HepG2 (cell line): ENCODE data around the gene PHOSPHO2. TPM values are rescaled to one million over a fixed set of nuclear protein-coding genes. Genes with fewer than 3 reads are reported as not detected.

Experiments
- ASH2L ChIP-seq: fragments of 300-600, 200-600 bp; sonication (generic); IDR thresholded peaks from 2 replicates; pipeline ENCODE4 v1.7.0; 2017; ENCODE audit warnings: low read depth, mild to moderate bottlenecking, moderate library complexity, mixed read lengths, low read length; ENCODE audit not compliant: insufficient read length
- BCLAF1 ChIP-seq: fragments of 450-650 bp; IDR thresholded peaks from 2 replicates; pipeline ENCODE4 v1.6.1; 2017; ENCODE audit warnings: mild to moderate bottlenecking
- CCAR2 ChIP-seq: fragments of 200-400 bp; formaldehyde crosslinking; optimal IDR thresholded peaks from 2 replicates; pipeline ENCODE3; 2018; ENCODE audit warnings: low read depth, mild to moderate bottlenecking, low read length, moderate library complexity
- CENPBD1 ChIP-seq: sonication (generic); formaldehyde crosslinking; IDR thresholded peaks from 2 replicates; pipeline ENCODE4 v1.8.0; 2022; ENCODE audit warnings: missing genetic modification reagents, low read depth, mild to moderate bottlenecking, borderline replicate concordance
- CHD2 ChIP-seq: IDR thresholded peaks from 2 replicates; pipeline ENCODE4 v1.6.1; 2011; ENCODE audit warnings: low read depth, low read length, improper control_type of control experiment
- EZH2 ChIP-seq: conservative IDR thresholded peaks from 2 replicates; pipeline ENCODE4 v1.6.1; 2012; ENCODE audit warnings: mild to moderate bottlenecking, low read depth, low read length, moderate library complexity
- GRHL1 ChIP-seq: sonication (generic); formaldehyde crosslinking; conservative IDR thresholded peaks from 2 replicates; pipeline ENCODE4 v1.8.0; 2022; ENCODE audit warnings: missing genetic modification reagents
- MYC ChIP-seq: sonication (generic); formaldehyde crosslinking; IDR thresholded peaks from 2 replicates; pipeline ENCODE4 v1.9.0; 2021; ENCODE audit warnings: missing genetic modification reagents, borderline replicate concordance
- NCOA1 ChIP-seq: sonication (generic); formaldehyde crosslinking; IDR thresholded peaks from 2 replicates; pipeline ENCODE4 v1.9.0; 2021; ENCODE audit warnings: missing genetic modification reagents
- NCOA5 ChIP-seq: sonication (generic); formaldehyde crosslinking; IDR thresholded peaks from 2 replicates; pipeline ENCODE4 v1.4.0; 2020; ENCODE audit warnings: missing genetic modification reagents
- PLSCR1 ChIP-seq: sonication (generic); formaldehyde crosslinking; IDR thresholded peaks from 2 replicates; pipeline ENCODE4 v1.5.0; 2020; ENCODE audit warnings: missing genetic modification reagents, mild to moderate bottlenecking, borderline replicate concordance
- SAP130 ChIP-seq: IDR thresholded peaks from 2 replicates; pipeline ENCODE4 v1.6.1; 2016; ENCODE audit warnings: low read depth
- ZBTB43 ChIP-seq: sonication (generic); formaldehyde crosslinking; conservative IDR thresholded peaks from 2 replicates; pipeline ENCODE4 v1.4.0; 2020; ENCODE audit warnings: missing genetic modification reagents
- ZFP91 ChIP-seq: sonication (generic); formaldehyde crosslinking; IDR thresholded peaks from 2 replicates; pipeline ENCODE4 v1.9.0; 2022; ENCODE audit warnings: missing genetic modification reagents, mild to moderate bottlenecking, borderline replicate concordance
- ZMYM4 ChIP-seq: sonication (generic); formaldehyde crosslinking; IDR thresholded peaks from 2 replicates; pipeline ENCODE4 v1.8.1; 2023; ENCODE audit warnings: mild to moderate bottlenecking, missing genetic modification reagents
- ZNF333 ChIP-seq: sonication (generic); formaldehyde crosslinking; IDR thresholded peaks from 2 replicates; pipeline ENCODE4 v1.4.0; 2020; ENCODE audit warnings: mild to moderate bottlenecking, missing genetic modification reagents, borderline replicate concordance
- ZNF382 ChIP-seq: sonication (generic); formaldehyde crosslinking; IDR thresholded peaks from 2 replicates; pipeline ENCODE4 v1.5.0; 2020; ENCODE audit warnings: missing genetic modification reagents, mild to moderate bottlenecking, borderline replicate concordance
- ZNF562 ChIP-seq: sonication (generic); formaldehyde crosslinking; IDR thresholded peaks from 2 replicates; pipeline ENCODE4 v1.8.0; 2022; ENCODE audit warnings: missing genetic modification reagents, borderline replicate concordance
- ZNF75D ChIP-seq: sonication (generic); formaldehyde crosslinking; IDR thresholded peaks from 2 replicates; pipeline ENCODE4 v1.8.1; 2023; ENCODE audit warnings: missing genetic modification reagents, mild to moderate bottlenecking, borderline replicate concordance
- ZNF761 ChIP-seq: sonication (generic); formaldehyde crosslinking; conservative IDR thresholded peaks from 2 replicates; pipeline ENCODE4 v1.4.0; 2020; ENCODE audit warnings: mild to moderate bottlenecking, missing genetic modification reagents
- ZSCAN22 ChIP-seq: sonication (generic); formaldehyde crosslinking; IDR thresholded peaks from 2 replicates; pipeline ENCODE4 v1.4.0; 2020; ENCODE audit warnings: mild to moderate bottlenecking, missing genetic modification reagents
- polyA plus RNA-seq, 8 experiments: library from polyadenylated mRNA; depleted of rRNA in 3 of 8; stranded (reverse) in 7 of 8; unstranded in 1 of 8; fragments of >200 nt; fragmentation: Illumina TruSeq in 4 of 8; extraction: Trizol in 4 of 8; gene quantifications; 2 replicates each; pipeline versions ENCODE4 v1.2.1 to v1.2.3, GENCODE V29; 2011 to 2016; ENCODE audit warnings: low read depth in 4 of 8, missing spikeins in 1 of 8, mixed read lengths in 1 of 8; ENCODE audit not compliant: insufficient read depth in 1 of 8
- total RNA-seq, 5 experiments: library from RNA; depleted of rRNA; stranded (reverse); fragments of >200 nt; fragmentation: Illumina TruSeq; extraction: Trizol; gene quantifications; 2 replicates each; pipeline ENCODE4 v1.2.3, GENCODE V29; 2016; ENCODE audit warnings: low read depth in 1 of 5

Gene PHOSPHO2
- total and polyA plus RNA-seq, 2 of the 13 experiments (the other 11 are each of a cell fraction or from before 2014, with no cell fraction given): 6.1 to 11.4 TPM

GRCh38 chr2:169734169-169734847 is 40.0 kb downstream of the PHOSPHO2 start (continued):
- TF ChIP-seq ZFP91 (CRISPR knock-in tag) (no peak), ZNF75D (CRISPR knock-in tag) (no peak), GRHL1 (CRISPR knock-in tag) (no peak), ASH2L (peak; percentile 22), ZMYM4 (CRISPR knock-in tag) (no peak), ZNF761 (no peak), SAP130 (no peak), ZNF562 (CRISPR knock-in tag) (no peak), PLSCR1 (no peak), MYC (CRISPR knock-in tag) (no peak; the same call in 1 of the 2 replicates), CHD2 (no peak), NCOA1 (CRISPR knock-in tag) (no peak), ZBTB43 (CRISPR knock-in tag) (peak; percentile 4; the same call in 1 of the 2 replicates), BCLAF1 (no peak), EZH2 (no peak), ZSCAN22 (no peak), NCOA5 (no peak), CCAR2 (no peak), ZNF382 (CRISPR knock-in tag) (no peak), CENPBD1 (CRISPR knock-in tag) (no peak), ZNF333 (no peak)
